Kidney (tissue), 22 donors: ENCODE results near the gene ERGIC3. TPM values are rescaled to one million over a fixed set of nuclear protein-coding genes. Genes with fewer than 3 reads are reported as not detected.
A peak's percentile ranks its signal among the peaks of the same experiment; 100 is the strongest.

Experiments
- DNase-seq, 5 donors: peaks; one replicate each; pipeline ENCODE4 v3.0.0-alpha.2; 2013 to 2020
- FAIRE-seq: peaks from 2 replicates; lab custom pipeline; 2012; peaks lifted over from hg19 to GRCh38; lab: Jason Lieb, UNC
- H3K27ac ChIP-seq, 2 donors: one replicate each; pipeline ENCODE4 v1.7.0; 2013; ENCODE audit warnings: low read depth in 2 of 2, low read length in 2 of 2, inconsistent platforms in 1 of 2
- H3K27me3 ChIP-seq: one replicate; pipeline ENCODE4 v1.7.1; 2013; ENCODE audit warnings: low read length, inconsistent platforms; ENCODE audit not compliant: control insufficient read depth, insufficient read depth
- H3K36me3 ChIP-seq, 3 donors: one replicate each; pipeline versions ENCODE4 v1.7.0 to v1.7.1; 2013; ENCODE audit warnings: low read length in 3 of 3, control low read depth in 1 of 3, inconsistent platforms in 1 of 3; ENCODE audit not compliant: insufficient read depth in 3 of 3, control insufficient read depth in 2 of 3
- H3K4me1 ChIP-seq, 3 donors: one replicate each; pipeline versions ENCODE4 v1.7.0 to v1.7.1; 2013; ENCODE audit warnings: low read length in 3 of 3, inconsistent platforms in 1 of 3, low read depth in 1 of 3; ENCODE audit not compliant: control insufficient read depth in 2 of 3, insufficient read depth in 2 of 3
- H3K4me3 ChIP-seq, 3 donors: one replicate each; pipeline versions ENCODE4 v1.7.0 to v1.8.1; 2013; ENCODE audit warnings: low read length in 3 of 3, control low read depth in 1 of 3, inconsistent platforms in 1 of 3
- H3K9ac ChIP-seq, 3 donors: one replicate each; pipeline versions ENCODE4 v1.7.0 to v1.7.1; 2013; ENCODE audit warnings: low read length in 3 of 3, control low read depth in 1 of 3, inconsistent platforms in 1 of 3
- H3K9me3 ChIP-seq, 3 donors: one replicate each; pipeline versions ENCODE4 v1.7.0 to v1.7.1; 2013; ENCODE audit warnings: low read length in 3 of 3, control low read depth in 1 of 3, inconsistent platforms in 1 of 3; ENCODE audit not compliant: control insufficient read depth in 2 of 3, insufficient read depth in 1 of 3
- intact Hi-C: fragments of 100-400 bp; cut with DNase I; formaldehyde crosslinking; loops from one replicate; pipeline ENCODE4 v1.11.1; 2022
- long read RNA-seq, 10 donors: library from polyadenylated mRNA in 1 of 10; unstranded in 1 of 10; transcript quantifications; one replicate each; pipeline ENCODE4 v2.0.0 and lab custom pipeline, GENCODE V29; 2021 to 2026
- polyA plus RNA-seq: library from polyadenylated mRNA; stranded (reverse); fragments of 350-450 nt; fragmentation: Illumina TruSeq; extraction: RNeasy Lipid Tissue Mini Kit (QIAGEN cat#74804); gene quantifications from one replicate; pipeline ENCODE4 v1.2.3, GENCODE V29; 2014; ENCODE audit warnings: low read depth, low replicate concordance; ENCODE audit not compliant: insufficient read depth
- total RNA-seq: library from RNA; stranded (reverse); fragmentation: NEBNext Ultra II Directional; extraction: Animal tissue kit (Norgen Biotek cat#: 25700); gene quantifications from one replicate; pipeline ENCODE4 v1.2.1, GENCODE V29; 2021
- TF ChIP-seq, protein P1 (sequence below): IDR thresholded peaks from 3 replicates; pipeline ENCODE4 v1.5.1; 2012; ENCODE audit warnings: mild to moderate bottlenecking, moderate library complexity, borderline replicate concordance; ENCODE audit not compliant: insufficient read depth; ENCODE audit errors: extremely low read depth
- donor health status: control.
- donor health status: control.
- donor health status: control.
- donor health status: control.
- donor health status: control.
- donor health status: DM: yes; HTN: yes; CAD: no.
- donor health status: Normal renal cell carcinoma (clear cell type).

Gene ERGIC3
- total RNA-seq = 230 TPM
- polyA plus RNA-seq = 371 TPM
- long read RNA-seq, donor 1, transcript ERGIC3-215 (4 exons, 584 nt) = minor isoform, 5 of 145 reads
- long read RNA-seq, donor 1, transcript ERGIC3-202 (13 exons, 1,359 nt) = major isoform, 79 of 145 reads
- long read RNA-seq, donor 1, transcript ERGIC3-216 (3 exons, 766 nt) = minor isoform, 9 of 145 reads
- long read RNA-seq, donor 1, partial matches to known transcripts = 52 of 145 reads
- long read RNA-seq, donor 1, other reads (novel, unspliced or antisense) = 0 of 145 reads
- long read RNA-seq, donor 2, transcript ERGIC3-216 (3 exons, 766 nt) = minor isoform, 8 of 233 reads
- long read RNA-seq, donor 2, transcript ERGIC3-202 (13 exons, 1,359 nt) = major isoform, 114 of 233 reads
- long read RNA-seq, donor 2, partial matches to known transcripts = 105 of 233 reads
- long read RNA-seq, donor 2, other reads (novel, unspliced or antisense) = 0 of 233 reads
- long read RNA-seq, donor 3, transcript ERGIC3-202 (13 exons, 1,359 nt) = major isoform, 123 of 222 reads
- long read RNA-seq, donor 3, transcript ERGIC3-216 (3 exons, 766 nt) = minor isoform, 11 of 222 reads
- long read RNA-seq, donor 3, partial matches to known transcripts = 82 of 222 reads
- long read RNA-seq, donor 3, other reads (novel, unspliced or antisense) = 0 of 222 reads
- long read RNA-seq, donor 4, transcript ERGIC3-216 (3 exons, 766 nt) = minor isoform, 9 of 229 reads
- long read RNA-seq, donor 4, transcript ERGIC3-202 (13 exons, 1,359 nt) = major isoform, 81 of 229 reads
- long read RNA-seq, donor 4, partial matches to known transcripts = 130 of 229 reads
- long read RNA-seq, donor 4, other reads (novel, unspliced or antisense) = 0 of 229 reads
- long read RNA-seq, donor 5, partial matches to known transcripts = 0 of 4 reads
- long read RNA-seq, donor 5, other reads (novel, unspliced or antisense) = 0 of 4 reads
- long read RNA-seq, donor 6, transcript ERGIC3-216 (3 exons, 766 nt) = minor isoform, 10 of 136 reads
- long read RNA-seq, donor 6, transcript ERGIC3-202 (13 exons, 1,359 nt) = major isoform, 57 of 136 reads
- long read RNA-seq, donor 6, partial matches to known transcripts = 59 of 136 reads
- long read RNA-seq, donor 6, other reads (novel, unspliced or antisense) = 0 of 136 reads
- long read RNA-seq, donor 7, transcript ERGIC3-202 (13 exons, 1,359 nt) = major isoform, 156 of 203 reads
- long read RNA-seq, donor 7, partial matches to known transcripts = 28 of 203 reads
- long read RNA-seq, donor 7, other reads (novel, unspliced or antisense) = 18 of 203 reads
- long read RNA-seq, donor 8, transcript ERGIC3-215 (4 exons, 584 nt) = minor isoform, 5 of 155 reads
- long read RNA-seq, donor 8, transcript ERGIC3-202 (13 exons, 1,359 nt) = major isoform, 73 of 155 reads
- long read RNA-seq, donor 8, transcript ERGIC3-216 (3 exons, 766 nt) = minor isoform, 14 of 155 reads
- long read RNA-seq, donor 8, partial matches to known transcripts = 60 of 155 reads
- long read RNA-seq, donor 8, other reads (novel, unspliced or antisense) = 0 of 155 reads
- long read RNA-seq, donor 9, transcript ERGIC3-202 (13 exons, 1,359 nt) = major isoform, 51 of 113 reads
- long read RNA-seq, donor 9, transcript ERGIC3-216 (3 exons, 766 nt) = minor isoform, 11 of 113 reads
- long read RNA-seq, donor 9, transcript ERGIC3-209 (7 exons, 1,632 nt) = minor isoform, 5 of 113 reads
- long read RNA-seq, donor 9, partial matches to known transcripts = 43 of 113 reads
- long read RNA-seq, donor 9, other reads (novel, unspliced or antisense) = 0 of 113 reads
- long read RNA-seq, donor 10, transcript ERGIC3-216 (3 exons, 766 nt) = minor isoform, 12 of 155 reads
- long read RNA-seq, donor 10, transcript ERGIC3-202 (13 exons, 1,359 nt) = major isoform, 83 of 155 reads
- long read RNA-seq, donor 10, partial matches to known transcripts = 54 of 155 reads
- long read RNA-seq, donor 10, other reads (novel, unspliced or antisense) = 0 of 155 reads

DNA sequence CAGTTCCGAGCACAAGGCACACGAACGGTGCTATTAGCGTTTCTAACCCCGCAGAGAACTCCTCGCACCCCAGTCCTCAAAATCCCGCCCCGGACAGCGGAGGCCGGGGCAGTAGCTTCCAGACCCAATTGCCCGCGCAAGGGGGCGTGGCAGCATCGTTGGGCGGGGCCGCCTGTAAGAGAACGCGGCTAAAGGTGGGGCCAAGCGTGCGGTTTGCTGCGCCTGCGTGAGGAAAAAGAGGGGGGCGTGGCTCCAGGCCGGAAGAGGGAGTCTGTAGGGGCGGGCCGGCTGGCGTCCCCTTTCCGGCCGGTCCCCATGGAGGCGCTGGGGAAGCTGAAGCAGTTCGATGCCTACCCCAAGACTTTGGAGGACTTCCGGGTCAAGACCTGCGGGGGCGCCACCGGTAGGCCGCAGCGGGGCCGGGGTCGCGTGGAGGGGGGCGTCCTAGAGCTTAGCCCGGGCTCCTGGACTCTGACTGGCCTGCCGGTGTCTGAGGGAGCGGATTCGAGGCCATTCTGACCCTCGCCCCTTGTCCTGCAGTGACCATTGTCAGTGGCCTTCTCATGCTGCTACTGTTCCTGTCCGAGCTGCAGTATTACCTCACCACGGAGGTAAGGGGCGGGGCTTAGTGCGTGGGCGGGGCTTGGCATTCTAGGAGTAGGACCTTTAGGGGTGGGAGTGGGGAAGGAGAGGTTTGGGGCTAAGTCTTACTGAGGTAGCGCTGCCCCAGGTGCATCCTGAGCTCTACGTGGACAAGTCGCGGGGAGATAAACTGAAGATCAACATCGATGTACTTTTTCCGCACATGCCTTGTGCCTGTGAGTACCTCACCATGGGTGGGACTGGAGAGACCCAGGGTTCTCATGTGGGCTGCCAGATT, at the start of gene ERGIC3:
ERGIC3 (plus strand) TSS at position 296 of the 880 bp plus-strand sequence; CDS start at position 316, 20 bp downstream.
- DNase-seq (peak; percentile 98 to 99 (median 99)), FAIRE-seq (no peak)
- no peaks in the 10 kb centered on the region for H3K9me3 ChIP-seq
- H3K4me1 ChIP-seq = peaks cover 0 to 9% (median 4%) of the 10 kb centered on the region in 3 donors
- H3K4me3 ChIP-seq = peak within 1 kb of the TSS; percentile 73 to 87 (median 87)
- H3K36me3 ChIP-seq = peaks cover 2 to 6% (median 5%) of the 10 kb centered on the region in 3 donors
- intact Hi-C loops = no loop called here
- H3K27me3 ChIP-seq = no peaks in the 10 kb centered on the region
- TF ChIP-seq, protein P1, sequence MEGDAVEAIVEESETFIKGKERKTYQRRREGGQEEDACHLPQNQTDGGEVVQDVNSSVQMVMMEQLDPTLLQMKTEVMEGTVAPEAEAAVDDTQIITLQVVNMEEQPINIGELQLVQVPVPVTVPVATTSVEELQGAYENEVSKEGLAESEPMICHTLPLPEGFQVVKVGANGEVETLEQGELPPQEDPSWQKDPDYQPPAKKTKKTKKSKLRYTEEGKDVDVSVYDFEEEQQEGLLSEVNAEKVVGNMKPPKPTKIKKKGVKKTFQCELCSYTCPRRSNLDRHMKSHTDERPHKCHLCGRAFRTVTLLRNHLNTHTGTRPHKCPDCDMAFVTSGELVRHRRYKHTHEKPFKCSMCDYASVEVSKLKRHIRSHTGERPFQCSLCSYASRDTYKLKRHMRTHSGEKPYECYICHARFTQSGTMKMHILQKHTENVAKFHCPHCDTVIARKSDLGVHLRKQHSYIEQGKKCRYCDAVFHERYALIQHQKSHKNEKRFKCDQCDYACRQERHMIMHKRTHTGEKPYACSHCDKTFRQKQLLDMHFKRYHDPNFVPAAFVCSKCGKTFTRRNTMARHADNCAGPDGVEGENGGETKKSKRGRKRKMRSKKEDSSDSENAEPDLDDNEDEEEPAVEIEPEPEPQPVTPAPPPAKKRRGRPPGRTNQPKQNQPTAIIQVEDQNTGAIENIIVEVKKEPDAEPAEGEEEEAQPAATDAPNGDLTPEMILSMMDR = peak; percentile 8
- H3K9ac ChIP-seq = peak within 1 kb of the TSS; percentile 18 to 74 (median 69)
- H3K27ac ChIP-seq = peak within 1 kb of the TSS in 1 of 2 donors; percentile 88

DNA sequence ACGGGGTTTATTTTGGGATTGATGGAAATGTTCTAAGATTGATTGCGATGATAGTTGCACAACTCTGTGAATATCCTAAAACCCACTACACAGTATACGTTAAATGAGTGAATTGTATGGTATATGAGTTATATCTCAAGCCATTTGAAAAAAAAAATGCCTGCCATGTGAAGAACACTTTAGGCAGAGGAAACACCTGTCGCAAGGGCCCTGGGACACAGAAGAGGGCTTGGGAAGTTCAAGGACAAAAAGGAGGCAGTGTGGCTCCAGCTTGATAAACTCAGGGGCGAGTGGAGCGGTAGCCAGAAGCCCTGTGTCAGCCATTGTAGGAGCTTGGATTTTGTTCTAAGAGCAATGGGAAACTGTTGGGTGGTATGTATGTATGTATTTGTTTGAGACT, 49.5 kb upstream of the ERGIC3 start:
- Histone ChIP-seq H3K27me3 (no peaks in the 10 kb centered on the region), H3K9me3 (no peaks in the 10 kb centered on the region), H3K4me3 (no peak overlapping the region), H3K9ac (no peak overlapping the region), H3K36me3 (peaks cover 2 to 38% (median 28%) of the 10 kb centered on the region in 3 donors), H3K4me1 (no peaks in the 10 kb centered on the region), H3K27ac (no peak overlapping the region)
- TF ChIP-seq, protein P1 = no peak
- FAIRE-seq (no peak), DNase-seq (no peak)
- intact Hi-C loops = no loop called here
